Central memory CD4-positive, alpha-beta T cell (primary cell): Measurements from ENCODE around the gene PIM3.
A peak's percentile ranks its signal among the peaks of the same experiment; 100 is the strongest.

Experiments
- DNase-seq: peaks from one replicate; pipeline ENCODE4 v3.0.0; 2022

The PIM3 gene

GRCh38 chr22:49956914-49957825, 3.4 kb upstream of the PIM3 start:
- no peak for DNase-seq

- no peak for DNase-seq
Observed at GRCh38 chr22:49957826-49958365, 2.7 kb upstream of the PIM3 start.

GRCh38 chr22:49958366-49958921, 2.1 kb upstream of the PIM3 start:
- DNase-seq: no peak

GRCh38 chr22:49958931-49959781, 1.4 kb upstream of the PIM3 start:
- DNase-seq: no peak

GRCh38 chr22:49959782-49960158, 802 bp upstream of the PIM3 start:
- no peak for DNase-seq

GRCh38 chr22:49961005-49961600, 531 bp downstream of the PIM3 start:
- DNase-seq: no peak

GRCh38 chr22:49961601-49962011, 1.0 kb downstream of the PIM3 start:
- no peak for DNase-seq

GRCh38 chr22:49962012-49962750, 1.6 kb downstream of the PIM3 start:
- peak; percentile 79 for DNase-seq

- DNase-seq: no peak
Observed at GRCh38 chr22:49962751-49963646, 2.4 kb downstream of the PIM3 start.

GRCh38 chr22:49963647-49964026, 3.1 kb downstream of the PIM3 start:
- DNase-seq: no peak

GRCh38 chr22:49964136-49965090, 3.8 kb downstream of the PIM3 start:
- peak; percentile 46 for DNase-seq

GRCh38 chr22:49965091-49966040, 4.8 kb downstream of the PIM3 start:
- no peak for DNase-seq

- DNase-seq: no peak
Observed at GRCh38 chr22:49966041-49966773, 5.6 kb downstream of the PIM3 start.

GRCh38 chr22:49966774-49967705, 6.5 kb downstream of the PIM3 start:
- DNase-seq: no peak

GRCh38 chr22:49967706-49968208, 7.2 kb downstream of the PIM3 start:
- DNase-seq: no peak

GRCh38 chr22:49968313-49968830, 7.8 kb downstream of the PIM3 start:
- no peak for DNase-seq
